HEK293T (cell line): ENCODE data around the gene PTPRM.

ENCODE experiments used
- BHLHE40 ChIP-seq: fragments of 450-650 bp; IDR thresholded peaks from 2 replicates; pipeline ENCODE4 v1.6.1; 2016; ENCODE audit warnings: mild to moderate bottlenecking, moderate library complexity, borderline replicate concordance
- FOXM1 ChIP-seq: fragments of 450-650 bp; IDR thresholded peaks from 2 replicates; pipeline ENCODE4 v1.6.1; 2017; ENCODE audit warnings: mild to moderate bottlenecking, borderline replicate concordance
- LEF1 ChIP-seq: fragments of 450-650 bp; IDR thresholded peaks from 2 replicates; pipeline ENCODE4 v1.6.1; 2017; ENCODE audit warnings: mild to moderate bottlenecking, borderline replicate concordance
- SP1 ChIP-seq: fragments of 450-650 bp; IDR thresholded peaks from 2 replicates; pipeline ENCODE4 v1.6.1; 2017
- SUZ12 ChIP-seq: fragments of 450-650 bp; IDR thresholded peaks from 2 replicates; pipeline ENCODE4 v1.6.1; 2016; ENCODE audit warnings: mild to moderate bottlenecking

DNA sequence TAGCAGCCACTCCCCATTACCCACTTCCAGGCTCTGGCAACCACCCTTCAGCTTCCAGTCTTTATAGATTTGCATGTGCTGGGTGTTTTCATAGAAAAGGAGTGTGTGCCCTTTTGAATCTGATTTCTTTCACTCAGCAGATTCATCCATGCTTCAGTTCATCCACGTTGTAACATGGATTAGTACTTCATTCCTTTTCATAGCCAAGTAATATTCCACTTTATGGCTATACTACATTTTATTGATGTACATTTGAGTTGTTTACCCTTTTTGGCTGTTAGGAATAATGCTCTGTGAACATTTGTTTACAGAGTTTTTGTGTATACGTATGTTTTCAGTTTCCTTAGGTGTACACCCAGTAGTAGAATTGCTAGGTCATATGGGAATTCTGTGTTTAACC is 836.6 kb downstream of the PTPRM start:
- TF ChIP-seq SP1 = no peak
- no peak for TF ChIP-seq BHLHE40
- TF ChIP-seq SUZ12 = no peak
- no peak for TF ChIP-seq FOXM1
- no peak for TF ChIP-seq LEF1
